Immature natural killer cell (primary cell): ENCODE data around the gene DHX34. TPM values are rescaled to one million over a fixed set of nuclear protein-coding genes. Genes with fewer than 3 reads are reported as not detected.

ENCODE experiments used
- DNase-seq, 3 donors: peaks; one replicate each; pipeline ENCODE4 v3.0.0; 2022; ENCODE audit warnings: mixed read lengths in 1 of 3
- H3K27ac Mint-ChIP-seq, 6 donors: one replicate each; pipeline ENCODE4 v1.8.0; 2020; ENCODE audit warnings: mixed read lengths in 6 of 6, mild to moderate bottlenecking in 5 of 6, inconsistent platforms in 4 of 6, moderate library complexity in 3 of 6
- H3K27me3 Mint-ChIP-seq, 3 donors: one replicate each; pipeline ENCODE4 v1.8.0; 2020 to 2021; ENCODE audit warnings: low read depth in 3 of 3, mild to moderate bottlenecking in 3 of 3, mixed read lengths in 3 of 3, moderate library complexity in 3 of 3, inconsistent platforms in 1 of 3
- H3K36me3 Mint-ChIP-seq, 3 donors: one replicate each; pipeline ENCODE4 v1.8.0; 2020; ENCODE audit warnings: mixed read lengths in 3 of 3, inconsistent platforms in 2 of 3, mild to moderate bottlenecking in 2 of 3
- H3K4me1 Mint-ChIP-seq, 2 donors: one replicate each; pipeline ENCODE4 v1.8.0; 2020; ENCODE audit warnings: inconsistent platforms in 2 of 2, mild to moderate bottlenecking in 2 of 2, mixed read lengths in 2 of 2, moderate library complexity in 1 of 2
- H3K4me3 Mint-ChIP-seq, 5 donors: one replicate each; pipeline ENCODE4 v1.8.0; 2020; ENCODE audit warnings: mild to moderate bottlenecking in 5 of 5, mixed read lengths in 5 of 5, inconsistent platforms in 3 of 5, moderate library complexity in 3 of 5
- H3K9me3 Mint-ChIP-seq, 6 donors: one replicate each; pipeline ENCODE4 v1.8.0; 2020; ENCODE audit warnings: mild to moderate bottlenecking in 6 of 6, mixed read lengths in 6 of 6, inconsistent platforms in 4 of 6, moderate library complexity in 3 of 6
- polyA plus RNA-seq, 3 donors: library from polyadenylated mRNA; unstranded; fragments of 300-500 nt; fragmentation: Illumina TruSeq; gene quantifications; one replicate each; pipeline ENCODE4 v1.2.3, GENCODE V29; 2021

DHX34 gene
- polyA plus RNA-seq, 3 donors from 2014 or later: 3.2 to 9.7 (median 5.2) TPM

GRCh38 chr19:47421844-47422395, 72.8 kb downstream of the DHX34 start:
- H3K4me3 Mint-ChIP-seq: no peak overlapping the region
- H3K36me3 Mint-ChIP-seq: peaks cover 3 to 14% (median 10%) of the 10 kb centered on the region in 3 donors
- H3K4me1 Mint-ChIP-seq: peaks cover 18 to 25% of the 10 kb centered on the region in 2 donors
- no peaks in the 10 kb centered on the region for H3K9me3 Mint-ChIP-seq
- H3K27ac Mint-ChIP-seq: no peak overlapping the region
- no peak for DNase-seq
- H3K27me3 Mint-ChIP-seq: peaks cover 20 to 48% (median 30%) of the 10 kb centered on the region in 3 donors

GRCh38 chr19:47422417-47423163, 73.5 kb downstream of the DHX34 start:
- Mint-ChIP-seq H3K27ac (peak overlapping the region in 1 of 6 donors; percentile 50), H3K9me3 (no peaks in the 10 kb centered on the region), H3K27me3 (peaks cover 20 to 47% (median 31%) of the 10 kb centered on the region in 3 donors), H3K4me3 (peak overlapping the region in 1 of 5 donors; percentile 28), H3K4me1 (peaks cover 19 to 23% of the 10 kb centered on the region in 2 donors), H3K36me3 (peaks cover 3 to 14% (median 10%) of the 10 kb centered on the region in 3 donors)
- DNase-seq: no peak

- H3K27me3 Mint-ChIP-seq: peaks cover 16 to 41% (median 27%) of the 10 kb centered on the region in 3 donors
- H3K36me3 Mint-ChIP-seq: peaks cover 3 to 14% (median 10%) of the 10 kb centered on the region in 3 donors
- no peak for DNase-seq
- H3K27ac Mint-ChIP-seq: no peak overlapping the region
- H3K9me3 Mint-ChIP-seq: no peaks in the 10 kb centered on the region
- peaks cover 12 to 17% of the 10 kb centered on the region in 2 donors for H3K4me1 Mint-ChIP-seq
- peak overlapping the region in 1 of 5 donors; percentile 28 for H3K4me3 Mint-ChIP-seq
Measured at GRCh38 chr19:47423203-47423882, 74.2 kb downstream of the DHX34 start.

GRCh38 chr19:47427241-47428176, 78.4 kb downstream of the DHX34 start:
- Mint-ChIP-seq H3K27ac (no peak overlapping the region), H3K36me3 (peaks cover 3 to 10% (median 6%) of the 10 kb centered on the region in 3 donors), H3K4me3 (no peak overlapping the region), H3K27me3 (peaks cover 17 to 37% (median 18%) of the 10 kb centered on the region in 3 donors), H3K9me3 (no peaks in the 10 kb centered on the region), H3K4me1 (peaks cover 4 to 12% of the 10 kb centered on the region in 2 donors)
- DNase-seq: peak; percentile 50 to 63 (median 55)

- DNase-seq: peak; percentile 57 to 73 (median 63)
- Mint-ChIP-seq H3K36me3 (peaks cover 0 to 2% (median 0%) of the 10 kb centered on the region in 3 donors), H3K27me3 (peaks cover 14 to 32% (median 15%) of the 10 kb centered on the region in 3 donors), H3K27ac (no peak overlapping the region), H3K4me1 (peaks cover 0 to 12% of the 10 kb centered on the region in 2 donors), H3K9me3 (no peaks in the 10 kb centered on the region), H3K4me3 (no peak overlapping the region)
Measured at GRCh38 chr19:47428177-47428894, 79.2 kb downstream of the DHX34 start.

GRCh38 chr19:47429140-47429793, 80.2 kb downstream of the DHX34 start:
- H3K27me3 Mint-ChIP-seq: peaks cover 12 to 32% (median 16%) of the 10 kb centered on the region in 3 donors
- peaks cover 0 to 12% of the 10 kb centered on the region in 2 donors for H3K4me1 Mint-ChIP-seq
- DNase-seq: no peak
- peak overlapping the region in 3 of 5 donors; percentile 25 to 62 (median 44) for H3K4me3 Mint-ChIP-seq
- H3K27ac Mint-ChIP-seq: no peak overlapping the region
- H3K9me3 Mint-ChIP-seq: no peaks in the 10 kb centered on the region
- no peaks in the 10 kb centered on the region for H3K36me3 Mint-ChIP-seq

- Mint-ChIP-seq H3K4me1 (peaks cover 0 to 12% of the 10 kb centered on the region in 2 donors), H3K27ac (no peak overlapping the region), H3K4me3 (peak overlapping the region in 4 of 5 donors; percentile 25 to 62 (median 48)), H3K27me3 (peaks cover 12 to 30% (median 16%) of the 10 kb centered on the region in 3 donors), H3K36me3 (no peaks in the 10 kb centered on the region), H3K9me3 (no peaks in the 10 kb centered on the region)
- DNase-seq: peak; percentile 12 to 26 (median 26)
Measured at GRCh38 chr19:47430041-47430802, 81.1 kb downstream of the DHX34 start.

- H3K4me1 Mint-ChIP-seq: peaks cover 5 to 18% of the 10 kb centered on the region in 2 donors
- peaks cover 14 to 31% (median 18%) of the 10 kb centered on the region in 3 donors for H3K27me3 Mint-ChIP-seq
- no peak overlapping the region for H3K4me3 Mint-ChIP-seq
- H3K27ac Mint-ChIP-seq: no peak overlapping the region
- no peaks in the 10 kb centered on the region for H3K36me3 Mint-ChIP-seq
- no peaks in the 10 kb centered on the region for H3K9me3 Mint-ChIP-seq
- no peak for DNase-seq
Measured at GRCh38 chr19:47432091-47432490, 83.0 kb downstream of the DHX34 start.

Other genes starting within 250 kb of the DHX34 start
- 1 to 10 TPM in 2 of 3 donors, under 1 TPM in 1; 0.04 to 2.3 (median 1.1) TPM for gene ZC3H4, start 235.5 kb upstream of the DHX34 start, polyA plus RNA-seq
- 100 to 1,000 TPM; 111 to 159 (median 119) TPM for gene SAE1, start 218.5 kb upstream of the DHX34 start, polyA plus RNA-seq
- 10 to 100 TPM in 1 of 3 donors, 1 to 10 TPM in 2; 8.3 to 13.9 (median 8.4) TPM for gene BBC3, start 118.1 kb upstream of the DHX34 start, polyA plus RNA-seq
- 10 to 100 TPM in 1 of 3 donors, 1 to 10 TPM in 2; 2.6 to 12.2 (median 5.1) TPM for gene CCDC9, start 92.8 kb upstream of the DHX34 start, polyA plus RNA-seq
- gene INAFM1, start 74.4 kb upstream of the DHX34 start, polyA plus RNA-seq: 1 to 10 TPM; 1.2 to 3.9 (median 2.3) TPM
- under 1 TPM in 2 of 3 donors, not detected in 1; 0.16 to 0.36 TPM for gene C5AR1, start 39.5 kb upstream of the DHX34 start, polyA plus RNA-seq
- under 1 TPM in 2 of 3 donors, not detected in 1; 0.18 to 0.29 TPM for gene C5AR2, start 17.1 kb upstream of the DHX34 start, polyA plus RNA-seq
- gene MEIS3, start 70.2 kb downstream of the DHX34 start, polyA plus RNA-seq: not detected
- not detected for gene SLC8A2, start 122.6 kb downstream of the DHX34 start, polyA plus RNA-seq
- gene KPTN, start 134.9 kb downstream of the DHX34 start, polyA plus RNA-seq: 10 to 100 TPM in 1 of 3 donors, 1 to 10 TPM in 2; 5.0 to 25.7 (median 8.9) TPM
- 100 to 1,000 TPM; 114 to 177 (median 146) TPM for gene NAPA, start 165.7 kb downstream of the DHX34 start, polyA plus RNA-seq
- not detected for gene ZNF541, start 223.8 kb downstream of the DHX34 start, polyA plus RNA-seq